Measurements from ENCODE around the gene AGTR1.

The AGTR1 gene

DNA sequence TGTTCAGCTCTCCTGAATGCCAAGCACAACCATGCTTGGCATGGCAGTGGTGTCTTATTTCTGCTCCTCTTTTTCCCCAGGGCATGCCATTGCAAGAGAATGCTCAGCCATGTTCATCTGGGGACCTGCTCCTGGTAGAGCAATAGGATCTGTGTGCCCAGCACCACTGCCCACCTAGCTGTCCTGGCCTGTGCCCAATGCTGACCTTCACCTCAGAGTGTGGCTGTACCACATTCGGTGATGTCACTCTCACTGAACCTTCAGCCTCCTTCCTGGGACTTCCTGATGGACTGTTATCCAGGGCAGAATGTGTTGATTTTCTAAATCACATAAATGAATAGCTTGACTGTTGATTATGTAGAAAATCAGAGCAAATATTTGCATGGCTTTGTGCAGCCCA lies 42.0 kb downstream of the AGTR1 start:
- CTCF ChIA-PET: interaction anchor here (0.7 kb wide), 1 partner anchor 178 kb away, joined by 3 read pairs; no protein-coding TSS in a partner anchor
- POLR2A ChIA-PET (ENCODE audit: low non-redundant PET): no interaction called here
- no peak overlapping the region for H3K27ac ChIP-seq
- TF ChIP-seq, protein P1, sequence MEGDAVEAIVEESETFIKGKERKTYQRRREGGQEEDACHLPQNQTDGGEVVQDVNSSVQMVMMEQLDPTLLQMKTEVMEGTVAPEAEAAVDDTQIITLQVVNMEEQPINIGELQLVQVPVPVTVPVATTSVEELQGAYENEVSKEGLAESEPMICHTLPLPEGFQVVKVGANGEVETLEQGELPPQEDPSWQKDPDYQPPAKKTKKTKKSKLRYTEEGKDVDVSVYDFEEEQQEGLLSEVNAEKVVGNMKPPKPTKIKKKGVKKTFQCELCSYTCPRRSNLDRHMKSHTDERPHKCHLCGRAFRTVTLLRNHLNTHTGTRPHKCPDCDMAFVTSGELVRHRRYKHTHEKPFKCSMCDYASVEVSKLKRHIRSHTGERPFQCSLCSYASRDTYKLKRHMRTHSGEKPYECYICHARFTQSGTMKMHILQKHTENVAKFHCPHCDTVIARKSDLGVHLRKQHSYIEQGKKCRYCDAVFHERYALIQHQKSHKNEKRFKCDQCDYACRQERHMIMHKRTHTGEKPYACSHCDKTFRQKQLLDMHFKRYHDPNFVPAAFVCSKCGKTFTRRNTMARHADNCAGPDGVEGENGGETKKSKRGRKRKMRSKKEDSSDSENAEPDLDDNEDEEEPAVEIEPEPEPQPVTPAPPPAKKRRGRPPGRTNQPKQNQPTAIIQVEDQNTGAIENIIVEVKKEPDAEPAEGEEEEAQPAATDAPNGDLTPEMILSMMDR (conservative IDR thresholded peaks at IDR 0.05; ENCODE audit: low read depth): no peak
- DNase-seq (ENCODE audit: low spot score): no peak

DNA sequence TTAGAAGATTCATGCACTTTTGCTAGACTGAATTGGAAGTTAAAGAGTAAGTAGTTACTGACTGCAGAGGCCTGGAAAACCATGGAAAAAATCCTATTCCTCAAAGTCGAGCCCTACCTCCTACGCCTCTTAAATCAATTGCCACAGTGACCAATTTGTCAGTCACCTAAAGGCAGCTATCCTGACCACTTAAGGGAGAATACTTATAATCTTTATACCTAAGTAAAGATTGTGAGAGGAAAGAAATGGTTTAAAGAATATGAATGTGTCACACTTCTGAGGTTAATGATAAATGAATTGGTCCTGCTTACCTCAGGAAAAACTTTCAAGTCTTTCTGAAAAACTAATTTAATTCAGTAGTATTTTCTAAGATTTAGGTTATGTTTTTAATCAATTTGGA lies 42.6 kb downstream of the AGTR1 start:
- DNase-seq (ENCODE audit: low spot score): no peak
- no peak overlapping the region for H3K27ac ChIP-seq
- TF ChIP-seq, protein P1 (conservative IDR thresholded peaks at IDR 0.05; ENCODE audit: low read depth): no peak
- POLR2A ChIA-PET (ENCODE audit: low non-redundant PET): no interaction called here
- CTCF ChIA-PET: no interaction called here

DNA sequence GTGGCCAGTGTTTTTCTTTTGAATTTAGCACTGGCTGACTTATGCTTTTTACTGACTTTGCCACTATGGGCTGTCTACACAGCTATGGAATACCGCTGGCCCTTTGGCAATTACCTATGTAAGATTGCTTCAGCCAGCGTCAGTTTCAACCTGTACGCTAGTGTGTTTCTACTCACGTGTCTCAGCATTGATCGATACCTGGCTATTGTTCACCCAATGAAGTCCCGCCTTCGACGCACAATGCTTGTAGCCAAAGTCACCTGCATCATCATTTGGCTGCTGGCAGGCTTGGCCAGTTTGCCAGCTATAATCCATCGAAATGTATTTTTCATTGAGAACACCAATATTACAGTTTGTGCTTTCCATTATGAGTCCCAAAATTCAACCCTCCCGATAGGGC lies 43.5 kb downstream of the AGTR1 start:
- ChIA-PET CTCF (interaction anchor here (0.6 kb wide), 2 partner anchors 11 to 1914 kb away, joined by 3 read pairs; no protein-coding TSS in a partner anchor), POLR2A (ENCODE audit: low non-redundant PET) (no interaction called here)
- no peak overlapping the region for H3K27ac ChIP-seq
- TF ChIP-seq, protein P1 (conservative IDR thresholded peaks at IDR 0.05; ENCODE audit: low read depth): no peak
- no peak for DNase-seq (ENCODE audit: low spot score)

DNA sequence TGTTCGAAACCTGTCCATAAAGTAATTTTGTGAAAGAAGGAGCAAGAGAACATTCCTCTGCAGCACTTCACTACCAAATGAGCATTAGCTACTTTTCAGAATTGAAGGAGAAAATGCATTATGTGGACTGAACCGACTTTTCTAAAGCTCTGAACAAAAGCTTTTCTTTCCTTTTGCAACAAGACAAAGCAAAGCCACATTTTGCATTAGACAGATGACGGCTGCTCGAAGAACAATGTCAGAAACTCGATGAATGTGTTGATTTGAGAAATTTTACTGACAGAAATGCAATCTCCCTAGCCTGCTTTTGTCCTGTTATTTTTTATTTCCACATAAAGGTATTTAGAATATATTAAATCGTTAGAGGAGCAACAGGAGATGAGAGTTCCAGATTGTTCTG lies 44.4 kb downstream of the AGTR1 start:
- TF ChIP-seq, protein P1 (conservative IDR thresholded peaks at IDR 0.05; ENCODE audit: low read depth): no peak
- no peak for DNase-seq (ENCODE audit: low spot score)
- CTCF ChIA-PET: no interaction called here
- POLR2A ChIA-PET (ENCODE audit: low non-redundant PET): no interaction called here
- H3K27ac ChIP-seq: no peak overlapping the region

DNA sequence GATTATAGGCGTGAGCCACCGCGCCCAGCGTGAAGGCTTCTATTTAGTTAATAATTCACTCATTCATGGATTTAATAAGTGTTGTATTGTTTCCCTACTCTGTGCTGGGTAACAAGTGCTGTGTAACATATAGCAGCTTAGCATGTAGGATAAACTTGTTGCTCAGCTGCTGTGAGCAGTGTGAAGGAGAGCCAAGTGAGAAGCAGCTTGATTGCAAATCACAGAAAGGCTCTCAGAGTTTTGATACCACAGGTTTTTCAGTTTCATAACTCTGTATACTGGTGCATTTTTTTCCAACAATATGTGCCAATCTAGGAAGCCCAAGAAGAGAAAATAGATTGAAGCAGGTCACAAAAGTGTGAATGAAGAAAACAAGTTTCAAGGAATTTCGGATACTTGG lies 48.4 kb downstream of the AGTR1 start:
- H3K27ac ChIP-seq: no peak overlapping the region
- CTCF ChIA-PET: no interaction called here
- POLR2A ChIA-PET (ENCODE audit: low non-redundant PET): no interaction called here
- TF ChIP-seq, protein P1 (conservative IDR thresholded peaks at IDR 0.05; ENCODE audit: low read depth): no peak
- DNase-seq (ENCODE audit: low spot score): no peak

DNA sequence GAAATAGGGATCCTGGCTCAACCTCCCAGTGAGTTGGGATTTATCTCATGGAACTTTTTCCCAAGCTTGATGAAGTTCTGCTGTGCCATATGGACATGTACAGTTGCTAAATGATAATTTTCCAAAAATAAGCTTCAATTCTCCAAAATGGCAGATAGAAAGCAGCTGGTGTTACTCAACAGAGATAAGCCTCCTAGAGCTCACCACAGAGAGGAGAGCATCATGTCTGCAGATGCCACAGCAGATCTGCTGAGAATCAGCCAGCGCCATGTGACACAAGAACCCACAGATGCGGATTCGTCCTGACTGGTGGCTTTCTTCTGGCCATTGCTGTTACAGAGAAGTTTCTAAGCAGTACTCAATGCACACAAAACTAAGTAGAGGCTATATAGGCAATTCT lies 50.6 kb downstream of the AGTR1 start:
- ChIA-PET POLR2A (ENCODE audit: low non-redundant PET) (no interaction called here), CTCF (no interaction called here)
- TF ChIP-seq, protein P1 (conservative IDR thresholded peaks at IDR 0.05; ENCODE audit: low read depth): no peak
- H3K27ac ChIP-seq: no peak overlapping the region
- DNase-seq (ENCODE audit: low spot score): no peak

DNA sequence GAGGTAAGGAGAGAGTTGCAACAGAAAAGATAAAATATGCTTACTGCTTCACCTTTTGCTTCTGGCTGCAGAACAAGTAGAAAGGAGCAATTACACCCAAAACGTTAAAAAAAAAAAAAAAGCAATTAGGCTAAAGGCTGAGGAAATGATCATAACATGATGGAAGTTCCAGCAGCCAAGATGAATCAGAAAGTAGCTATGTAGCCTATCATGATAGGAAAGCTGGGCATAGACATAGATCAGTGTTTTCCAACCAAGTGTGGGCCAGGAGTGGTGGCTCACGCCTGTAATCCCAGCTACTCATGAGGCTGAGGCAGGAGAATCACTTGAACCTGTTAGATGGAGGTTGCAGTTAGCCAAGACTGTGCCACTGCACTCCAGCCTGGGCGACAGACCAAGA lies 52.6 kb downstream of the AGTR1 start:
- no peak overlapping the region for H3K27ac ChIP-seq
- CTCF ChIA-PET: interaction anchor here (0.7 kb wide), 1 partner anchor 192 kb away, joined by 3 read pairs; no protein-coding TSS in a partner anchor
- POLR2A ChIA-PET (ENCODE audit: low non-redundant PET): no interaction called here
- TF ChIP-seq, protein P1 (conservative IDR thresholded peaks at IDR 0.05; ENCODE audit: low read depth): no peak
- no peak for DNase-seq (ENCODE audit: low spot score)

Data from RWPE1 (cell line).